Esophagus muscularis mucosa (tissue), 4 donors: ENCODE data around the gene TCF7L2. TPM values are rescaled to one million over a fixed set of nuclear protein-coding genes. Genes with fewer than 3 reads are reported as not detected.
A peak's percentile ranks its signal among the peaks of the same experiment; 100 is the strongest.

Experiments
- DNase-seq: peaks from one replicate; pipeline ENCODE4 v3.0.0-alpha.2; 2017; ENCODE audit errors: extremely low spot score
- H3K27ac ChIP-seq, 4 donors: fragments of 200-600 bp; sonication (generic); replicated peaks in 1 of 4; 1 replicate in 3 of 4; 2 replicates in 1 of 4; pipeline ENCODE4 v1.5.1; 2016 to 2019; ENCODE audit warnings: mild to moderate bottlenecking in 1 of 4
- H3K27me3 ChIP-seq, 4 donors: fragments of 200-600 bp; sonication (generic); one replicate each; pipeline versions ENCODE4 v1.5.1 to v1.6.0; 2016 to 2019
- H3K36me3 ChIP-seq, 4 donors: fragments of 200-600 bp; sonication (generic); one replicate each; pipeline ENCODE4 v1.5.1; 2016 to 2019
- H3K4me1 ChIP-seq, 4 donors: fragments of 200-600 bp; sonication (generic); one replicate each; pipeline ENCODE4 v1.5.1; 2016 to 2019
- H3K4me3 ChIP-seq, 4 donors: fragments of 200-600 bp; sonication (generic); 1 replicate in 2 of 4; 2 replicates in 2 of 4; pipeline ENCODE4 v1.5.1; 2016 to 2019; ENCODE audit warnings: mild to moderate bottlenecking in 4 of 4, moderate library complexity in 1 of 4
- H3K9me3 ChIP-seq, 4 donors: fragments of 200-600 bp; sonication (generic); 1 replicate in 3 of 4; 2 replicates in 1 of 4; pipeline ENCODE4 v1.5.1; 2016 to 2019
- CTCF ChIP-seq, 3 experiments: fragments of 200-600 bp in 2 of 3; fragments of 450-650 bp in 1 of 3; sonication (generic) in 2 of 3; IDR thresholded peaks; one replicate each; pipeline ENCODE4 v1.5.1; 2017 to 2019; ENCODE audit warnings: antibody characterized with exemption in 3 of 3, mild to moderate bottlenecking in 2 of 3, moderate library complexity in 1 of 3
- EP300 ChIP-seq: sonication (generic); formaldehyde crosslinking; IDR thresholded peaks from one replicate; pipeline ENCODE4 v1.6.1; 2017; ENCODE audit warnings: antibody characterized with exemption
- POLR2A ChIP-seq: fragments of 450-650 bp; IDR thresholded peaks from one replicate; pipeline ENCODE4 v1.6.1; 2017; ENCODE audit warnings: antibody characterized with exemption, moderate library complexity, mild to moderate bottlenecking, low read depth
- POLR2AphosphoS5 ChIP-seq, 2 donors: sonication (generic); formaldehyde crosslinking; IDR thresholded peaks; one replicate each; pipeline ENCODE4 v1.6.1; 2017; ENCODE audit warnings: antibody characterized with exemption in 2 of 2
- WGBS: methylation state at CpG from one replicate; pipeline ENCODE4 v1.1.5; 2018; 5-methylcytosine and 5-hydroxymethylcytosine counted together
- intact Hi-C: fragments of 100-400 bp; cut with DNase I; formaldehyde crosslinking; loops from one replicate; pipeline ENCODE4 v1.15.1; 2023
- total RNA-seq, 4 donors: library from RNA; depleted of rRNA; stranded (reverse); fragments of >200 nt; gene quantifications; one replicate each; pipeline versions ENCODE4 v1.1.0 to v1.2.1, GENCODE V29; 2016

The TCF7L2 gene
- total RNA-seq, 4 donors from 2014 or later, result 7.8 to 24.1 (median 19.2) TPM

GRCh38 chr10:113044016-113044755, 94.1 kb downstream of the TCF7L2 start:
- H3K4me3 ChIP-seq, result no peak overlapping the region
- DNase-seq, result no peak
- H3K4me1 ChIP-seq, result peaks cover 18 to 63% (median 49%) of the 10 kb centered on the region in 4 donors
- H3K9me3 ChIP-seq, result no peaks in the 10 kb centered on the region
- H3K27ac ChIP-seq, result no peak overlapping the region
- intact Hi-C loops, result no loop called here
- TF ChIP-seq CTCF (IDR thresholded peaks at IDR 0.05), result no peak
- TF ChIP-seq POLR2A, result no peak
- TF ChIP-seq EP300, result no peak
- no peak for TF ChIP-seq POLR2AphosphoS5 (IDR thresholded peaks at IDR 0.05)
- 93% methylated on average over 12 of the region's 12 CpGs for WGBS
- H3K36me3 ChIP-seq, result no peaks in the 10 kb centered on the region
- H3K27me3 ChIP-seq, result no peaks in the 10 kb centered on the region

DNA sequence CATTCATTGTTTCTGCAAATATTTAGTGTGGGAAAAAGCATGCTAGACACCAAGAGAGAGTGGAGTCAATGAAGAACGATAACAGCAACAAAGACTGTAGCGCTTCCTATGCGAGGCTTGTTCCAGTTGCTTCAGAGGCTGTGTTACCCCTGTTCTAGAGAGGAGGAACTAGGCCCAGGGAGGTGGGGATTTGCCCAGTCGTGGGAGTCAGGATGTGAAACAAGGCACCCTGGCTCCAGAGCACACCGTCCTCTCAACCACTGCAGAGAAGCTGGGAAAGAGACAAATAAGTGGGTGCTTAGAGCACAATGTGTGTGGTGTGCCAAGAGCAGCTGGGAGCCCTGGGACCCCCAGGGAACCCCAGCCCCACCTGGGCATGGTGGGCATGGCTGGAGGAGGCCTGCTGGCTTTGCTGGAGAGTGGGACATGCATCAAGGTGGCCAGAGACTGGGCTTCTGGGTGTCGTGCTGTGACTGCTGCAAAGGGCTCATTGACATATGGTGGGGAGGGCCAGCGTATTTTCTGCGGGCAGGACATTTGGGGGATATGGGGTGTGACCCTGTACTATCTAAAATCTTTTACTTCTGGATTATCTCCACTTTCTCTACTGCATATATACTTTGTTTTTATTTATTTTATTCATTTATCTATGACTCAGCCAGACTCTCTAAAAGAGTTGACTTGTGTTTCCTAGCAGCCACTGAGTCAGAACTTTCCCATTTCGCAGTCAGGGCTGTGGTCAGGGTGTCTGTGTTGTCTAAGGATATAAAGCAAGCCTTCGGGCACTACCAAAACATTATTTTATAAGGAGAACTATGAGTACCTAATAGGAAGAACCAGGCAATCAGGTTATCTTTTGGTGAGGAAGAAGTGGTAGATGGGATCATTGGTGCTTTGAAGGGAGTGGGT, 95.4 kb downstream of the TCF7L2 start:
- Histone ChIP-seq H3K4me1 (peaks cover 18 to 71% (median 49%) of the 10 kb centered on the region in 4 donors), H3K4me3 (no peak overlapping the region), H3K9me3 (no peaks in the 10 kb centered on the region), H3K27me3 (no peaks in the 10 kb centered on the region), H3K36me3 (no peaks in the 10 kb centered on the region), H3K27ac (no peak overlapping the region)
- DNase-seq, result no peak
- TF ChIP-seq POLR2A, result no peak
- no peak for TF ChIP-seq EP300
- TF ChIP-seq CTCF (IDR thresholded peaks at IDR 0.05), result no peak
- TF ChIP-seq POLR2AphosphoS5 (IDR thresholded peaks at IDR 0.05), result no peak
- intact Hi-C loops, result no loop called here
- 84% methylated on average over 10 of the region's 10 CpGs for WGBS

DNA sequence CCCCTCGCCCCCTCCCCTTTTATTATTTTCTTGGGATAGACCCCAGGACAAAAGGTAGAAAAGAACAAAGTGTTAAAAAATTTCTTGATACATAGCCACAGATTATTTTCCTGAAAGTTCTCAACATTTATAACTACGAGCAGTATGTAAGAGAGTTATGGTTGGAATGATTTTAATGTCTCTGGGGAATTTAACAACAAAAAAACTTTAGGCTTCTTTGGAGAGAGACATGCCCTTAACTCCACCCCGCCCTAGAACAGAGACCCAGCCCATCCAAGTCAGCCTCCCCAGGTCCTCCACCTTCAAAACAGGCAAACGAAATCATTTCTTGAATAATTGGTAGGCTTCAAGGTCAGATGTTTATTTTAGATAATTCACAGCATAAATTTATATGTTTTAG, 97.1 kb downstream of the TCF7L2 start:
- 57% methylated on average over 4 of the region's 4 CpGs for WGBS
- peak overlapping the region; percentile 4 to 66 (median 14) for H3K27ac ChIP-seq
- no peaks in the 10 kb centered on the region for H3K36me3 ChIP-seq
- intact Hi-C loops, result no loop called here
- no peaks in the 10 kb centered on the region for H3K27me3 ChIP-seq
- H3K4me3 ChIP-seq, result no peak overlapping the region
- H3K9me3 ChIP-seq, result no peaks in the 10 kb centered on the region
- H3K4me1 ChIP-seq, result peaks cover 17 to 76% (median 51%) of the 10 kb centered on the region in 4 donors
- no peak for TF ChIP-seq CTCF (IDR thresholded peaks at IDR 0.05)
- TF ChIP-seq POLR2A, result no peak
- TF ChIP-seq EP300, result no peak
- TF ChIP-seq POLR2AphosphoS5 (IDR thresholded peaks at IDR 0.05), result no peak
- no peak for DNase-seq

DNA sequence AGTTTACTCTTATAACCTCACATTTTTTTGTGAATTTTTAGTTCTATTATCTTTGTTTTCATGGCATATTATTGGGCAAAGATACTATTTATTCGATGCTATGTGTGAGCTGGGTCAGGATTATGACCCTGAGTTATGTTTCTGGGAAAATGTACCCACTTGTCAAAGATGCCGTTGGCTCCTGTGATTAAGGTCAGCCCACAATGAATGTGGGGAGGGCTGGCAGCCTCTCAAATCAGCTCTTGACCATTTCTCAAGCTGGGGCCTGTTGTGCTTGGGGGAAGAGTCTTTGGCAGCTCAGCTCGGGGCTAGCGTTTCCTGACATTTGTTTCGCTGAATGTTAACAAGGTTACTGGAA, 97.5 kb downstream of the TCF7L2 start:
- peaks cover 20 to 76% (median 51%) of the 10 kb centered on the region in 4 donors for H3K4me1 ChIP-seq
- no peaks in the 10 kb centered on the region for H3K9me3 ChIP-seq
- WGBS, result 35% methylated on average over 5 of the region's 5 CpGs
- H3K36me3 ChIP-seq, result no peaks in the 10 kb centered on the region
- TF ChIP-seq POLR2A, result no peak
- no peak for TF ChIP-seq EP300
- no peak for TF ChIP-seq CTCF (IDR thresholded peaks at IDR 0.05)
- TF ChIP-seq POLR2AphosphoS5 (IDR thresholded peaks at IDR 0.05), result no peak
- intact Hi-C loops, result no loop called here
- H3K27me3 ChIP-seq, result no peaks in the 10 kb centered on the region
- peak overlapping the region; percentile 4 to 66 (median 14) for H3K27ac ChIP-seq
- H3K4me3 ChIP-seq, result no peak overlapping the region
- no peak for DNase-seq
